Transverse colon (tissue), 4 donors: ENCODE measurements around the gene CDH13. TPM values are rescaled to one million over a fixed set of nuclear protein-coding genes. Genes with fewer than 3 reads are reported as not detected.

Experiments
- DNase-seq: peaks from one replicate; pipeline ENCODE4 v3.0.0-alpha.2; 2019
- H3K27ac ChIP-seq, 4 donors: fragments of 200-600 bp; sonication (generic); 2 replicates each; pipeline ENCODE4 v1.5.1; 2016 to 2018; ENCODE audit warnings: inconsistent platforms in 4 of 4
- H3K27me3 ChIP-seq: fragments of 200-600 bp; sonication (generic); 2 replicates; pipeline ENCODE4 v1.5.1; 2017; ENCODE audit warnings: inconsistent platforms
- H3K36me3 ChIP-seq, 4 donors: fragments of 200-600 bp; sonication (generic); 2 replicates each; pipeline ENCODE4 v1.5.1; 2017 to 2019; ENCODE audit warnings: inconsistent platforms in 4 of 4
- H3K4me1 ChIP-seq, 4 donors: fragments of 200-600 bp; sonication (generic); 2 replicates each; pipeline ENCODE4 v1.5.1; 2017 to 2020; ENCODE audit warnings: inconsistent platforms in 4 of 4
- H3K4me3 ChIP-seq, 4 donors: fragments of 200-600 bp; sonication (generic); 1 replicate in 1 of 4; 2 replicates in 3 of 4; pipeline versions ENCODE4 v1.5.1 to v1.6.1; 2017 to 2019; ENCODE audit warnings: inconsistent platforms in 4 of 4
- H3K9me3 ChIP-seq, 2 donors: fragments of 200-600 bp; sonication (generic); 2 replicates each; pipeline ENCODE4 v1.5.1; 2017 to 2019; ENCODE audit warnings: inconsistent platforms in 2 of 2
- EP300 ChIP-seq: sonication (generic); formaldehyde crosslinking; IDR thresholded peaks from one replicate; pipeline ENCODE4 v1.6.1; 2017; ENCODE audit warnings: antibody characterized with exemption, low read depth
- POLR2A ChIP-seq: fragments of 450-650 bp; IDR thresholded peaks from one replicate; pipeline ENCODE4 v1.6.1; 2016; ENCODE audit warnings: antibody characterized with exemption, mild to moderate bottlenecking, moderate library complexity
- POLR2AphosphoS5 ChIP-seq, 3 donors: sonication (generic); formaldehyde crosslinking; IDR thresholded peaks; one replicate each; pipeline ENCODE4 v1.6.1; 2016; ENCODE audit warnings: antibody characterized with exemption in 3 of 3
- WGBS, 2 donors: methylation state at CpG; one replicate each; pipeline ENCODE4 v1.1.5; 2018; ENCODE audit warnings: low coverage in 1 of 2; 5-methylcytosine and 5-hydroxymethylcytosine counted together
- in situ Hi-C, 4 donors: fragments of 200-750 bp; cut with MboI; loops; one replicate each; pipeline versions ENCODE4 v1.15.0 to v1.15.1; 2017; ENCODE audit warnings: low sequenced_read_pairs in 3 of 4, low pct_ligation_motif_present in 1 of 4, low pct_unique_long_range_greater_than_20kb in 1 of 4
- intact Hi-C: fragments of 100-400 bp; cut with DNase I; formaldehyde crosslinking; loops from one replicate; pipeline ENCODE4 v1.15.1; 2023; ENCODE audit warnings: low total_unique reads
- total RNA-seq, 4 donors: library from RNA; depleted of rRNA; stranded (reverse); fragments of >200 nt; gene quantifications; one replicate each; pipeline ENCODE4 v1.1.0, GENCODE V29; 2016
- TF ChIP-seq, protein P1 (sequence below), 5 experiments: fragments of 200-600 bp in 3 of 5; fragments of 450-650 bp in 2 of 5; sonication (generic) in 3 of 5; IDR thresholded peaks; 1 replicate in 2 of 5; 2 replicates in 3 of 5; pipeline ENCODE4 v1.5.1; 2016 to 2017; ENCODE audit warnings: antibody characterized with exemption in 5 of 5, inconsistent platforms in 3 of 5, mild to moderate bottlenecking in 2 of 5, moderate library complexity in 1 of 5

The CDH13 gene
- total RNA-seq, 4 donors from 2014 or later = 3.8 to 28.1 (median 5.8) TPM

DNA sequence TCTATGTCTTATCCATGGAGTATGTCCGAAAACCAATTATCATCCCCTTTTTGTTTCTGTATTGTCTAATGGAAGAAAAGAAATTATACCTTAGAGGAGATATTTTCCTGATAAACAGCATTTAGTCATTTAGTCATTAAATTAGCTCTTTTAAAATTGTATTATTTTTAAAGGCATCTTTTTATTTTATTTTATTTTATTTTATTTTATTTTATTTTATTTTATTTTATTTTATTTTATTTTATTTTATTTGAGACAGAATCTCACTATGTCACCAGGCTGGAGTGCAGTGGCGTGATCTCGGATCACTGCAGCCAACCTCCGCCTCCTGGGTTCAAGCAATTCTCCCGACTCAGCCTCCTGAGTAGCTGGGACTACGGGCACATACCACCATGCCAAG is 559.1 kb downstream of the CDH13 start:
- TF ChIP-seq EP300 (no peak), POLR2AphosphoS5 (IDR thresholded peaks at IDR 0.05) (no peak), POLR2A (no peak)
- TF ChIP-seq, protein P1, sequence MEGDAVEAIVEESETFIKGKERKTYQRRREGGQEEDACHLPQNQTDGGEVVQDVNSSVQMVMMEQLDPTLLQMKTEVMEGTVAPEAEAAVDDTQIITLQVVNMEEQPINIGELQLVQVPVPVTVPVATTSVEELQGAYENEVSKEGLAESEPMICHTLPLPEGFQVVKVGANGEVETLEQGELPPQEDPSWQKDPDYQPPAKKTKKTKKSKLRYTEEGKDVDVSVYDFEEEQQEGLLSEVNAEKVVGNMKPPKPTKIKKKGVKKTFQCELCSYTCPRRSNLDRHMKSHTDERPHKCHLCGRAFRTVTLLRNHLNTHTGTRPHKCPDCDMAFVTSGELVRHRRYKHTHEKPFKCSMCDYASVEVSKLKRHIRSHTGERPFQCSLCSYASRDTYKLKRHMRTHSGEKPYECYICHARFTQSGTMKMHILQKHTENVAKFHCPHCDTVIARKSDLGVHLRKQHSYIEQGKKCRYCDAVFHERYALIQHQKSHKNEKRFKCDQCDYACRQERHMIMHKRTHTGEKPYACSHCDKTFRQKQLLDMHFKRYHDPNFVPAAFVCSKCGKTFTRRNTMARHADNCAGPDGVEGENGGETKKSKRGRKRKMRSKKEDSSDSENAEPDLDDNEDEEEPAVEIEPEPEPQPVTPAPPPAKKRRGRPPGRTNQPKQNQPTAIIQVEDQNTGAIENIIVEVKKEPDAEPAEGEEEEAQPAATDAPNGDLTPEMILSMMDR (IDR thresholded peaks at IDR 0.05) = no peak
- intact Hi-C loops = no loop called here

DNA sequence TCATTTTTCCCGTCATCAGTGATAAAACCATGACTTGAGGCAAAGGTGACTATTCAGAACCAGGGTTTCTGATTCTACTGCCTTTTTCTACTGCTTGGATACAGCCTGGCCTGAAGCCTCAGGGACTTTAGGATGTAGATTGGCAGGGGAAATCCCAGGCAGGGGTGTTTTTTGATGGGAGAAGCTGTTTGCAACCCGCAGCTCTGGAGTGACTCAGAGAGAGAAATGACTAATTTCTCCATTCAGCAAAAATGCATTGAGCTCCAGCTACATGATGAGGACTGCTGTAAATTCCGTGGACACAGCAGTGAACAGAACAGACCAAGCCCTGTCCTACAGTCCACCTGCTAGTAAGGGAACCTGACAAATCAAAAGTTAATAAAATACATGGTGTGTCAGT is 560.6 kb downstream of the CDH13 start:
- no peak for DNase-seq
- 38 to 45% methylated on average over 2 to 3 of the region's 3 CpGs for WGBS, 2 donors
- TF ChIP-seq EP300 = no peak

More for the DNA sequence above, 559.1 kb downstream of the CDH13 start:
- in situ Hi-C loops = no loop called here
- Histone ChIP-seq H3K36me3 (no peaks in the 10 kb centered on the region), H3K4me3 (no peak overlapping the region), H3K27ac (no peak overlapping the region), H3K9me3 (no peaks in the 10 kb centered on the region), H3K27me3 (no peaks in the 10 kb centered on the region), H3K4me1 (no peaks in the 10 kb centered on the region)
- no peak for DNase-seq
- WGBS, 2 donors = 91 to 98% methylated on average over 6 of the region's 6 CpGs

DNA sequence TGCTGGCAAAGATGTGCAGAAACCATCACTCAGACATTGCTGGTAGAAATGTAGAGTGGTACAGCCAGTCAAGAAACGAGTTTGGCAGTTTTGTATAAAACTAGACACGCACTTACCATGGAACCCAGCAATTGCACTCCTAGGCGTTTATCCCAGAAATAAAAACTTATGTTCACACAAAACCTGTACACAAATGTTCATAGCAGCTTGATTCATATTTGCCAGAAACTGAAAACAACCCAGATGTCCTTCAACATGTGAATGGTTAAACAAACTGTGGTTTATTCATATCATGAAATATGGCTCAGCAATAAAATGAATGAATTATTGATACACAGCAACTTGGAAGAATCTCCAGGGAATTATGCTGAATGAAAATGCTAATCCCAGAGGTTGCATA is 570.0 kb downstream of the CDH13 start:
- Histone ChIP-seq H3K27me3 (no peaks in the 10 kb centered on the region), H3K9me3 (no peaks in the 10 kb centered on the region), H3K36me3 (no peaks in the 10 kb centered on the region), H3K27ac (no peak overlapping the region), H3K4me1 (no peaks in the 10 kb centered on the region), H3K4me3 (no peak overlapping the region)
- WGBS, 2 donors = 63 to 71% methylated on average over 3 of the region's 3 CpGs
- intact Hi-C loops (no loop called here), in situ Hi-C loops (no loop called here)
- DNase-seq = no peak
- TF ChIP-seq, protein P1 (IDR thresholded peaks at IDR 0.05) = no peak
- TF ChIP-seq POLR2A (no peak), POLR2AphosphoS5 (IDR thresholded peaks at IDR 0.05) (no peak), EP300 (no peak)

More for the DNA sequence above, 560.6 kb downstream of the CDH13 start:
- no peaks in the 10 kb centered on the region for H3K36me3 ChIP-seq
- no peaks in the 10 kb centered on the region for H3K27me3 ChIP-seq
- H3K4me1 ChIP-seq = no peaks in the 10 kb centered on the region
- intact Hi-C loops (no loop called here), in situ Hi-C loops (no loop called here)
- H3K4me3 ChIP-seq = no peak overlapping the region
- H3K9me3 ChIP-seq = no peaks in the 10 kb centered on the region
- no peak overlapping the region for H3K27ac ChIP-seq

DNA sequence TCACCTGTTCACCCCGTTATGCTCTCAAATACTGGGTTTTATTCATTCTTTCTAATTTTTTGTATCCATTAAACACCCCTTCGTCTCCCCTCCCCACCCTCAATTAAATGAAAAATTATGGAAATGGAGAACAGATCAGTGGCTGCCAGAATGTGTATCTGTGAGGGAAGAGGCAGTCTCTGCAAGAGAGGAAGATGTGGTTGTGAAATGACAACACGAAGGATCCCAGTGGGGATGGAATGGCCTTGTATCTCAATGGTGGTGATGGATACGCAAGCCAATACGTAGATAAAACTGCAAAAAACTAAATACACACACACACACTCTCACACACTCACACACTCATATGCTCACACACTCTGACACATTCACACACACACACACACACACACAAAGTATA is 570.7 kb downstream of the CDH13 start:
- intact Hi-C loops (no loop called here), in situ Hi-C loops (no loop called here)
- no peak overlapping the region for H3K4me3 ChIP-seq
- H3K36me3 ChIP-seq = no peaks in the 10 kb centered on the region
- TF ChIP-seq, protein P1 (IDR thresholded peaks at IDR 0.05) = no peak
- TF ChIP-seq EP300 = no peak
- no peak for TF ChIP-seq POLR2A
- TF ChIP-seq POLR2AphosphoS5 (IDR thresholded peaks at IDR 0.05) = no peak
- no peaks in the 10 kb centered on the region for H3K27me3 ChIP-seq
- H3K4me1 ChIP-seq = no peaks in the 10 kb centered on the region
- no peak for DNase-seq
- H3K9me3 ChIP-seq = no peaks in the 10 kb centered on the region
- H3K27ac ChIP-seq = no peak overlapping the region
- 83 to 89% methylated on average over 5 of the region's 5 CpGs for WGBS, 2 donors

DNA sequence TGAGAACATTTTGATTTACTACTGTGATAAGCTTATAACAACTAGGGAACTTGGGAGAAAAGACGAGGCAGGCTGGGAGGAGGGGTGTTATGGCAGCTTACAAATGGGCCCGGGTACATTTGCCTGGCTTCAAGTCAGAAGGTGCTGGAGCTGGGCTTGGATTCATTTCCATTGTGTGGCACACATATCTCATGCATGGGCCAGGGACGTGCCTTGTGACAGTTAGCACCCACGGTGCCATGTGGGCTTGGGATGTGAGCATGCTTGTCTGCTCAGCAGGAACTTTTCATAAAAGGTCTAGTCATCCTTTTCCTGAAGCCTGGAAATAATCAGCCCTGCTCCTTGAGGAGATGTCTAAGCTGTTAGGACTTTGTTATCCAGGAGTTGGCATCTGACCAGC is 572.2 kb downstream of the CDH13 start:
- no peaks in the 10 kb centered on the region for H3K27me3 ChIP-seq
- intact Hi-C loops (no loop called here), in situ Hi-C loops (no loop called here)
- H3K4me1 ChIP-seq = no peaks in the 10 kb centered on the region
- no peak overlapping the region for H3K27ac ChIP-seq
- DNase-seq = no peak
- no peak overlapping the region for H3K4me3 ChIP-seq
- 62 to 75% methylated on average over 2 to 4 of the region's 4 CpGs for WGBS, 2 donors
- TF ChIP-seq EP300 = no peak
- no peak for TF ChIP-seq POLR2A
- no peak for TF ChIP-seq POLR2AphosphoS5 (IDR thresholded peaks at IDR 0.05)
- TF ChIP-seq, protein P1 (IDR thresholded peaks at IDR 0.05) = no peak
- H3K36me3 ChIP-seq = no peaks in the 10 kb centered on the region
- H3K9me3 ChIP-seq = no peaks in the 10 kb centered on the region
